ENCODE data around the gene COL5A1. TPM values are rescaled to one million over a fixed set of nuclear protein-coding genes. Genes with fewer than 3 reads are reported as not detected.

COL5A1 gene
- total RNA-seq, 1 donor from 2014 or later: 435 TPM

DNA sequence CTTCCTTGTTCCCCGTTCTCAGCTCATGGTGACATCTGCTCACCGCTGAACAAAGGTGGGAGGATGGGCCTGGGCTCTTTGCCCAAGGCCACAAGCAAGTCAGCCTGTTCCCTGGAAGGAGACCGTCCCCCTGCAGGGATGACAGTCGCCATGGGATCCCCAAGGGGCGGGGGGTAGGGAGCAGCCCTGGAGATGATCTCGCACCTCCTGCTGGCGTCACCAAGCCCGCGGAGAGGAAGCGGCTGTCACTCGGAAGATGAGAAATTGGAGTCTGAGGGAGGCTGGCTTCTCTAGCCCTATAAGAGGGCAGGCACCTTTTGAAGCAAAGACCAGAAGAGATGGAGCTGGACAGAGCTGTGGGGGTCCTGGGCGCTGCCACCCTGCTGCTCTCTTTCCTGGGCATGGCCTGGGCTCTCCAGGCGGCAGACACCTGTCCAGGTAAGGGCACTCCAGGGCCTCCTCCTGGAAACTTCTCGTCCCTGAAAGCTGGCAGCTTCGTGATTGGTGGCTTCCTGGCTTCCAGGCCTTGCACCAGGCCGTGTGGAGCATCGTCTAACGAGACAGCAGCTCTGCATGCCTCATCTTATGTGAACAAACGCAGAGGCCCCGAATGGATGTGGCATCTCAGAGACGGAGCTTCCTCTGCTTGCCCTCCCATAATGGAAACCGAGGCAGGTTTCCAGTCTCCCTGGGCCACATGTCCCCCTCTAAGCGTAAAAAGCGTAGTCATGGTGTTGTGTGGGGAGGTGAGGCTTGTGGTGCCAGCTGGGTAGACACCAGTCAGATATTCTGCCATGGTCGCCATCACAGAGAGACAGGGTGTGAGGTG, 239.1 kb downstream of the COL5A1 start, which contains the start of gene FCN2:
Gene FCN2, plus strand, starts transcription at position 327 of the 829 bp plus-strand sequence. Its CDS starts 12 bp downstream, at position 339.
- no peak for DNase-seq

DNA sequence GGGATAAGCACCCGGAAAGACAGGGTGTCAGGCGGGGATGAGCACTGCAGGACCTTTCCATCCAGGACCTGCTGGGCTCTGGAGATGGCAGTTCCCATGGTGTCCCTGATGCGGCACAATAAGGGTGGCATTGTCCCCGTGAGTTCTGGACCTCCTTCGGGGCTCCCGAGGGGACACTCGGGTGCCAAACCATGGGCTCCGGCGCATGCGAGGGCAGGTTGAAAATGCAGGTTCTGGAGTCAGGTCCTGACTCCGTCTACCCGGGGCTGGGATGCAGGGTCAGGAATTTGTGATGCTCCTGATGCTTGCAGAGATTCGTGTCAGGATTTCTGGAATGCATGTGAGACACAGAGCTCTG, 239.7 kb downstream of the COL5A1 start:
- no peak for DNase-seq

DNA sequence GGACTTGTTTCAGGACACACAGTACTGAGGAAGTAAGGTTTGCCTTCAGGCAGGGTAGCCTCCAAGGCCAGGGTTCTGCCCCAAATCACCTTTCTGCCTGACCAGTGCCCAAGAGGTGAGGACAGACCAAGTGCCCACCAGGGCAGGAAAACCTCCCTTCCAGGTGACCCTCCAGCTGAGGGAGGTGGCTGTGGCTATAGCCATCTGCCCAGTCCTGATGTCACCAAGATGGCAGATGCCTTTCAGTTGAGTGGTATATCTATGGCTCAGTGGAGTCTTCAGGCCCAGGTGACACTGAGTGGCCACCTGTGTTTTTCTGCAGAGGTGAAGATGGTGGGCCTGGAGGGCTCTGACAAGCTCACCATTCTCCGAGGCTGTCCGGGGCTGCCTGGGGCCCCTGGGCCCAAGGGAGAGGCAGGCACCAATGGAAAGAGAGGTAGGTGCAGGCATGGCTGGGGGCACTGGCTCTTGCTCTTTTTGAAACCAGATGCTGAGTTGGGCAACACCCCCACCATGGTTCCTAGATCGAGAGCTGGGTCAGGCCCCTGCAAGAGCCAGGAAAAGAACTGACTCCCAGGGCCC, 240.7 kb downstream of the COL5A1 start:
- DNase-seq: no peak

DNA sequence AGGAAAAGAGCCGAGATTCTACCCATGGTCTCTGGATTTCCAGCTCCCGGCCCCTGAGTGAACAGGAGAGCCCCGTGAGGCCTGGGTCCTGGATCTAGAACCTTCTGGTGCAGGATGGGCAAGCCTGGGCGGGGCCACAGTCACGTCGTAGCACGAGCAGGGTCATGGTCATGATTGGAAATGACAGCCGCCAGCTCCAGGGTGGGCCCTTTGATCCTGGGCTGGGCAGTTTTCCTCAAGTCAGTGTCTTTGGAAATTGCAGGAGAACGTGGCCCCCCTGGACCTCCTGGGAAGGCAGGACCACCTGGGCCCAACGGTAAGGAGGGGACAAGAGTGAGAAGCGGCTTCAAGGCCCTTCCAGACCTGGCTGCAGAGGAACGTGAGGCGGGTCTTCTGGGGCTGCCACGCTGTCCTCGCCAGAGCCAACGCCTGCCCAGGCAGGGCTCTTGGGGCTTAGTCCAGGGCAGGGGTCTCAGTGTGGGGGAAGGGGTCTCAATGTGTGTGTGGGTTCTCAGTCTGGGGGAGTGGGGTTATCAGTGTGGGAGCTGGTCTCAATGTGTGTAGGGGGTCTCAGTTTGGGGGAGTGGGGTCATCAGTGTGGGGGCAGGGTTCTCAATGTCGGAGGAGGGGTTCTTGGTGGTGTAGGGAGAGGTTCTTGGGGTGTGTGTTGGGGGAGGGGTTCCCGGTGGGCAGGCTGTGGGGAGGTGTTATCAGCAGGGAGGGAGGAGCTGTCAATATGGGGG, 241.6 kb downstream of the COL5A1 start:
- no peak for DNase-seq

DNA sequence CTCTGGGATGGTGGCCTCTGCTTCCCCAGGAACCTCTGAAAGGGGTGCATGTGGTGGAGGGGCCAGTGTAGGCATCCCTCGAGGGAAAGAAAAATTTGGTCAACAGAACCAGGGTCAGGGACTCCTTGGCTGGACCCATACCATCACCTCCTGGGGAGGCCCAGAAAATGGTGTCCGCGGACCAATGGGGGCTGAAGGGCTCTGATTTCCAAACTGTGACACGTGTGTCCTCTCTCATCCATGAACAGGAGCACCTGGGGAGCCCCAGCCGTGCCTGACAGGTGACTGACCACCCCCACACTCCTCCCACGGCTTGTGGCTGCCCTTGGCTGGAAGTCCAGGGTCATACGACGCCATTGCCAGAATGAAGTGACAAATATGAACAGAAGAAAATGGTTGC, 242.9 kb downstream of the COL5A1 start:
- DNase-seq: no peak

DNA sequence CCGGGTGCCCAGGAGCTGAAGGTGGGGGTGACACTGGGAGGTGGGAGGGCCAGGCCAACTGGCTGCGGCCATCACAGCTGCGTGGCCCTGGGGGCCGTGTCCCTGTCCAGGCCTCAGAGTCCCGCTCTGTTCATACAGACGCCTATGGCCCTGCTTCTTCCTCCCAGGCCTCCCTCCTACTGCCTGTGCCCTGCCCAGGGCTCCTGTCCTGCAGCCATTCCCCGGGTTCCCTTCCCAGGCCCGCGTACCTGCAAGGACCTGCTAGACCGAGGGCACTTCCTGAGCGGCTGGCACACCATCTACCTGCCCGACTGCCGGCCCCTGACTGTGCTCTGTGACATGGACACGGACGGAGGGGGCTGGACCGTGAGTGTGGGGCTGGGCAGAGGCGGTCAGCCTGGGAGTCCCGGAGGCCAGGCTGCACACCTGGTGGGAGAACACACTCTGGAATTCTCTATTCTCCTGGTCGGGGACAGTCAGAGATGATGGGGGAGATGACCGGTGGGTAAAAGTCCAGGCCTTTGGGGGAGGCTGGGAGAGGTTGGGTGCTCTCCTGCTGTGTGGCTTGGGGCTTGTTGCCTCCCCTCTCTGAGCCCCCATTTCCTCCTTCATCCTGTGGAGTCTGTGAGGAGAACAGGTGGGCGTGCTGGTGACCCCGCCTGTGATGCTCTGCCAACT, 243.5 kb downstream of the COL5A1 start:
- DNase-seq: no peak

DNA sequence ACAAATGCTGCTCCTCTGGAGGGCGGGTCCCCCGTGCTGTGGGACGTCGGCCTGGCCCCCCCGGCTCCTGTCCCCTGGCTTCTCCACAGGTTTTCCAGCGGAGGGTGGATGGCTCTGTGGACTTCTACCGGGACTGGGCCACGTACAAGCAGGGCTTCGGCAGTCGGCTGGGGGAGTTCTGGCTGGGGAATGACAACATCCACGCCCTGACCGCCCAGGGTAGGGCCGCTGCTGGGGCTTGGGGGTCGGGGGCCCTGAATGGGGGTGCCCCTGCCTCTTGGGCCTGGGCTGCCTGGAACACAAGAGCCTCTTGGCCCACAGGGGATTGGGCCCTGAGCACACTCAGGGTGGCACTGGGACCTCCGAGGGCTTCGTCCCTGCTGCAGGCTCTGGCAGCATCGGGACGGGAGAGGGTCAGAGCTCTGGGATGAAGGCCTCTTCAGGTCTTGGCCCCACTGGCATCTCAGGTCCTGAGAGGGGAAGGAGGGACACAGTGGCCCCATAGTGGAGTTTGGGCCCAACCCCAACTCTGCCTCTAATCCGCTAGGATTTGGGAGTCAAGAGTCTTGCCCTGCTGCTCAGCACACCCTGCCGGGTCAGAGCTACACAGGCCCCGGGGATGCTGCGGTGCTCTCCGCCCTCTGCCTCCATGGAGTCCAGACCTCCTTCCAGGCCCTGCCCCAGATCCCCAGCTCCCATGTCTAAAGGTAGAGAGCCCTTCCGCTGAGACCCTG, 244.2 kb downstream of the COL5A1 start:
- no peak for DNase-seq

DNA sequence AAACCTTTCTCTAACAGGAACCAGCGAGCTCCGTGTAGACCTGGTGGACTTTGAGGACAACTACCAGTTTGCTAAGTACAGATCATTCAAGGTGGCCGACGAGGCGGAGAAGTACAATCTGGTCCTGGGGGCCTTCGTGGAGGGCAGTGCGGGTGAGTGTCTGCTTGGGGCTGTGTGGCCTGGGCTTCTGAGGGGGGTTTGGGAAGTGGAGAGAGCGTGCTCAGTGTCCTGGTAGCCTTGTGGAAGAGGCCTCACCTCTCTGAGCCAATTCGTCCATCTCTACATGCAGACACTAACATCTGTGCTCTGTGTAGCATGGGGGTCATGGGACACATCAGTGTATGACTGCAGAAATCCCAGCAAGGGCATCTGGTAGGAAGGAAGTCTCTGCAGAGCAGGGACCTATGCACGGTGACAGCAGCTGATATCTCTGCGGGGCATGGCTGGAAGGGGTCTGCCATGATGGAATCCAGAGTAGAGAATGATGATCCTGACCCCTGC, 244.9 kb downstream of the COL5A1 start:
- no peak for DNase-seq

DNA sequence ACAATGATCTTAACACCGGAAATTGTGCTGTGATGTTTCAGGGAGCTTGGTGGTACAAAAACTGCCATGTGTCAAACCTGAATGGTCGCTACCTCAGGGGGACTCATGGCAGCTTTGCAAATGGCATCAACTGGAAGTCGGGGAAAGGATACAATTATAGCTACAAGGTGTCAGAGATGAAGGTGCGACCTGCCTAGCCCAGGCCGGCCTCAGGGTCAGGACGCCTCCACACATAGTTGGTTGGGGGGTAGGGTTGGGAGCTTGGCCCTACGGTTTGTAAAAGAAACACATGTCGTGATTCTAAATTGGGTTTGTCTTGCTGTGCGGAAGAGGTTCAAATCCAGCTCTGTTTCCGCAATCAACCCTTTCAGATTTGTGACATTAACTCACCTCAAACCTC, 245.6 kb downstream of the COL5A1 start:
- no peak for DNase-seq

DNA sequence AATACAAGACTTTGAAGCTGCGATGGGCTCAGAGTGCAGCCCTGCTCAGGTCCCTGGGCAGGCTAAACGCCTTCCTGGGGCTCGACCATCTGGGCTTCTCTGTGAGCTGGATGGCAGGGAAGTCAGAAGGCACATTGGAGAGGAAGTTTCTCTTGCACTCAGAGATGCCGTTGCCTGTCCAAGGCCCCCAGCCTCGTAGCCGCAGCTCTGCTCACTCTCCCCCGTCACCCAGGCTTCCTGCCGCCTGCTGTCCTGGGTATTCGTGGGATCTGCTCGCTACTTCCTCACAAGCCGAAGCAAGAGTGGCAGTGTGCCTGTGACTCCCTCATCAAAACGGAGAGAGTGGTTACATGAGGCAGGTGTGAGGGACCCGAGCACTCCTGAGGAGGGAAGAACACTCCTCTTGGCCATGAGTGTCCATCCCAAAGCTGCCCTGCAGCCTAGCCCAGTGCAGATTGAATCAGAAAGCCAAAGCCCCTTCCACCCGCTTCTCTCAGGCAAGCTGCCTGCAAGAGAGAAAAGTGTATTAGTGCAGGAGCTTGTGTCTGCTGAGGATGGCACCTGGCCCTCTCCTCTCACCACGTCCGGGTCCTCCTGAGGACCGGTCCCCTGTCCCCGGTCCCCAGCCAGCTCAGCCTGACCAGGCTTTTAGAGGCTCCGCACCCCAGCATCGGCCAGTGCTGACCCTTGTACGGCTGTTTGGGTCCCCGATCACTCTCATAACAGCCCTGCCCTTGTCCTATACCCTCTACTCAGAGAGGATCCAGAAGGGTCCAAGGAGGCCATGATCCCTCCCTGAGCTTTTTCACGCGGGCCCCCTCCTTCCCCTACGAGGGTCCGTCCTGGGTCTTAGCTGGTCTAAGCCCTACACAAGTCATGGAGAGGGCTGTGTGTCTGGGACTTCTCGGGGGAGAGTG, 246.3 kb downstream of the COL5A1 start:
- DNase-seq: no peak

DNA sequence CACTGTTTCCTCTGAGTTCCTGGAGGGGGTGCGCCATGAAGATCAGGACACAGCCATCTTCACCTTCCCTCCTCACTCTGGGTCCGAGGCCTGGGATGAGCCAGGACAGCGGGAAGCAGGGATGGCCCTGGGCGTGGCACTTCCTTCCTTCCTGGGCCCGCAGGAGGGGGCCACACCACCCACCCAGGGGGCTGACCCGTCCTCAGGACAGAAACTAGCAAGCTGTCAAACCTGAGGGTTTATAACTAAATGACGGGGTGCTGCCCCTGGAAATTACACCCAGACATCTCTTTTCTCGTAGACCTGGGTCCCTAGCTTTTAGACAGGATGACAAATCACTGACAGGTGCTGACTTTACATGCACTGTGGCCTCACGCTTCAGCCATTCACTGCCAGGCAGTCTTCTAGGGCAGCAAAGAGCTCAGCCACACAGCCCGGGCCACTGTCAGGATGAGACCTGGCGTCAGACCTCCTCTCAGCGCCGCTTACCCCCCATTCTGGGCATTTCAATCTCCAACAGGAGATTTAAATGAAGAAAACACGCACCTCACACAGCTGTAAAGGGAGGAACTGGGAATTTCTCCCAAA, 247.1 kb downstream of the COL5A1 start:
- peak; percentile 86 for DNase-seq

DNA sequence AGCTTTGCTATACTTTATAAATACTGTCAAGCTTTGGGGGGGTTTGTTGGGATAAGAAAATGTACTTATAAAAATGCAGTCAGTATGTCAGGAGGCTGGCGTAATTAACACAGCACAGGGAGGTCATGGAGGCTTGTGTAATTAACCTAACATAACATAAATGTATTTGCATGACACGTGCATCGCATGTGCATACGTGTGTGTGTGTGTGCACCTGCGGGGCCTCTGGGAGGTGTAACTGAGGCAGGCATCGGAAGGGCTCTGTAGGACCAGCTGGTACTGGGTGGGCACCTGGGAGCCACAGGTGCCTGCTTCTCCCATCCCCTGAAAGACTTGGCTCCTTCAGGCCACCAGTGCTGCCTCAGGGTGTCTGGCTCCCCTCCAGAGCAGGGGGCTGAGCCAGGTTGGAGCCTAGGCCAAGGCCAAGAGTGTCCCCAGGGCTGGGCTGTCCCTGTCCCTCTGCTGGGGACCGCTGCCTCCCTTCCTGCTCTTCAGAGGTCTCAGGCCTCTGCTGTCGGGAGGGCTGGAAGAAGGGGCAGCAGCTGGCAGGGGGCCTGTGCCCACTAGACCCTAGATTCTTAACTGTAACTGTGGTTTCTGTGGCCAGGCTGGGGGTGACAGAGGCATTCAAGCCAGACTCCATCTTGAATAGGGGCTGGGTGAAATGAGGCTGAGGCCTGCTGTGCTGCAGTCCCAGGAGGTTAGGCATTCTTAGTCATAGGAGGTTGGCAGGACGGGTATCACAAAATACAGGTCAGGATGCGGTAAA, 248.0 kb downstream of the COL5A1 start:
- no peak for DNase-seq

DNA sequence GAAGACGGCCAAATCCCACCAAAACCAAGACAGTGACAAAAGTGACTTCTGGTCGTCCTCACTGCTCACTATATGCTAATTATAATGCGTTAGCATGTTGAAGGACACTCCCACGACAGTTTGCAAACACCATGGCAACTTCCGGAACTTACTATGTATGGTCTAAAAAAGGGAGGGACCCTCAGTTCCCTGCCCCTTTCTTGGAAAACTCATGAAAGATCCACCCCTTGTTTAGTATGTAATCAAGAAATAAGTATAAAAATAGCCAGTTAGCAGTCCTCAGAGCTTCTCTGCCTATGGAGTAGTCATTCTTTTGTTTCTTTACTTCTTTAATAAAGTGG, 248.5 kb downstream of the COL5A1 start:
- DNase-seq: no peak

DNA sequence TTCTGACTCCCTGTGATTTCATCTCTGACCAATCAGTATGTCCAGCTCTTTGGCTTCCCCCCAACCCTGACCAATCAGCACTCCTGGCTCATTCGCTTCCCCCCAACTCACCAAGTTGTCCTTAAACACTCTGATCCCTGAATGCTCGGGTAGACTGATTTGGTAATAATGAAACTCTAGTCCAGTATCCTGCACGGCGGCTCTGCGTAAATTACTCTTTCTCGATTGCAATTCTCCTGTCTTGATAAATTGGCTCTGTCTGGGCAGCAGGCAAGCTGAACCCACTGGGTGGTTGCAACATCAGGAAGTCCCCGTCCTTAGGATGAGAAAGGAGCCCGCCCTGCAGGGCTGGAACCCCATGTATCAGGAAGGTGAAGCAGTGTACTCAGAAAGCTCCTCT, 249.4 kb downstream of the COL5A1 start:
- DNase-seq: no peak

DNA sequence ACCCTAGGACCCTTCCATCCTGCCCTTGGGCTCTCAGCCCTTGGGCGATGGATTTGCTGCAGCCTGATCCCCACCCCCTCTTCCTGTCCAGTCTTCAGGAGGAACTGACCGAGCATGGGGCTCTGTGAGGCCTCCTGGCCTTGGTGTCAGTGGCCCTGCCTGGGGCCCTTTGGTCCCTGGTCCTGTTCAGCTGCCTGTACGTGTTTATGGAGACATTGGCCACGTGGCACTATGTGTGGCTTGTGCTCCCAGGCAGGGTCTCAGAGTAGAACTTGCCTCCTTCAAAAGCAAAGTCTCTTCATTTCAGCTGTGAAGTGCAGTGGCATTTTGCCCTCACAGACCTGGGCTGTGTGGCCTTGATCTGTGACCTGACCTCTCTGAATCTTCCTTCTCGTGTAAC, 250.1 kb downstream of the COL5A1 start:
- no peak for DNase-seq

DNA sequence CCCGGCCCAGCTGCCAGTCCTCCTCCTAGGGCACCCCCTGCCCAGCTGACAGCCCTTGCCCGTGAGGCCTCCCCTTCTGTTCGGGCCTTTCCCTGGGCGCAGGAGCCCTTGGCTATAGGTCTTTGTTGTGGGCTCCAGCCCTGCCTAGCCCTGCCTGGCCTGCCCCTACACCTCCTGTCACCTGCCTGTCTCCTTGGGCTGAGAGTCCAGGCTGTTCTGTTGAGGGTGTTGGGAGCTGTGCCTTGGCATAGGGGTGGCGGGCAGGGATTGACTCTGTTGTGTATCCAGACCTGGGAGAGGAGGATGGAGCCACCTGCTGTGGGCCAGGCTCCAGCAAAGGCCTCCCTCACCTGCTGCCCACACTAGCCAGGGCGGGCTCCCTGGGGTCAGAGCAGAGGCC, 250.6 kb downstream of the COL5A1 start:
- no peak for DNase-seq

DNA sequence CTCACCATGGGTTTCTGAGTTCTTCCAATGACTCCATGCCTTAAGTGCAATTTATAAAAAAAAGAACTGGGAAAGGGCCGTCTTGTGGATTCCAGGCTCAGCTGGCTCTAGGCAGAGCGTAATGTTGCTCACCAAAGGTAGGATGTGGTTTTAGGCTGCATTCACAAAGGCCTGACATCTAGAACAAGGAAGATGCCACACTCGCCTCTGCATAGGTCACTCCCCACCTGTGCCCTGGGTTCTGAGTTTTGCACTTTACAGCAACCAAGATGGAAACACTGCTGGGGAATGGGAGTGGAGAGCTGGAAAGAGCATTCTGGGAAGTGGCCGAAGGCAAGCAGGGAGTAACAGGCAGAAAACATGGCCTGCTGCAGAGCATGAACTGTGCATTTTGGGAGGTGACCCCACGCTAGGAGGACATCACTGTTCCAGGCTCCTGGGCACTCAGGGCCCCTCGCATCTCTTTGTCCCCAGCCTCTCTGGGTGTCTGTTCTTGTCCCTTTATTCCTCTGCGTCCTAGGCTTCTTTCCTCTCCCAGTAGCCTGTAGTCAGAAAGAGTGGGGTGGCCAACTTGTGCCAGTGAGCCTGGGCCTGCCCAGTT, 251.3 kb downstream of the COL5A1 start:
- no peak for DNase-seq

Measured in tongue (tissue), 2 donors.